ENCODE measurements around the gene DGUOK. TPM values are rescaled to one million over a fixed set of nuclear protein-coding genes. Genes with fewer than 3 reads are reported as not detected.

Gene DGUOK
- total and polyA plus RNA-seq, 2 experiments from 2014 or later = 68.0 to 116 TPM

DNA sequence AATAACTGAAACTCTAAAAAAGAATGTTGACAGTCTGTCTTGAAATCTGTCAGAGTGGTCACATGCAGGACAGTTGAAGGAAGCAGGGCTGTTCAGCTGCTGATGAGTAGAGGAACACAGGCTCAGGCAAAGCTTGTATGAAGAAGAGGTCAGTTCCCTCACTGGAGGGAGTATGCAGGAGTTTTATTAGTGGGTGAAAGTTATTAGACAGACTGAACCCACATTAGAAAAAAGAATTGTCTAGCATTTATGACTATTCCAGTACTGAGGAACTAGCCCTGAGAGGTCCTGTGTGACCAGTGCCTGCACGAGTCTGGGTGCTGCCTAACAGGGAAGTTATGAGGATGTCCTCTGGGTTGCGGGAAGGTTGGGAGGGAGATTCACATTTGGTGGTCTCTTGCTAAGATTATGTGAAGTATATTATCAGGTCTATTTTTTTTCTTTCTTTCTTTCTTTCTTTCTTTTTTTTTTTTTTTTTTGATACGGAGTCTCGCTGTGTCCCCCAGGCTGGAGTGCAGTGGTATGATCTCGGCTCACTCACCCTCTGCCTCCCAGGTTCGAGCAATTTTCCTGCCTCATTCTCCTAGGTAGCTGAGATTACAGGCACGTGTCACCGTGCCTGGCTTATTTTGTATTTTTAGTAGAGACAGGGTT, 67.6 kb downstream of the DGUOK start:
- Histone ChIP-seq H3K4me1 (ENCODE audit: insufficient read depth) (peaks cover 4% of the 10 kb centered on the region), H3K9me3 (ENCODE audit: low read depth) (no peaks in the 10 kb centered on the region), H3K27me3 (no peaks in the 10 kb centered on the region), H2AFZ (no peak overlapping the region), H3K4me2 (no peak overlapping the region), H4K20me1 (ENCODE audit: insufficient read depth, poor library complexity, severe bottlenecking) (peaks cover 56% of the 10 kb centered on the region), H3K4me3 (no peak overlapping the region), H3K79me2 (peaks cover 100% of the 10 kb centered on the region), H3K36me3 (replicated peaks; ENCODE audit: insufficient read depth, low read depth) (no peaks in the 10 kb centered on the region), H3K27ac (no peak overlapping the region), H3K9me2 (replicated peaks; ENCODE audit: insufficient read depth) (no peaks in the 10 kb centered on the region)
- no peak for DNase-seq (ENCODE audit: low spot score)
- 93% methylated on average over 8 of the region's 8 CpGs for WGBS (ENCODE audit: low lambda C conversion rate, missing lambda C conversion rate)
- TF ChIP-seq EZH2 (IDR thresholded peaks at IDR 0.05; ENCODE audit: borderline replicate concordance) (no peak), EZH2phosphoT487 (IDR thresholded peaks at IDR 0.05; ENCODE audit: low read depth, severe bottlenecking, unreplicated experiment) (no peak)
- TF ChIP-seq, protein P1, sequence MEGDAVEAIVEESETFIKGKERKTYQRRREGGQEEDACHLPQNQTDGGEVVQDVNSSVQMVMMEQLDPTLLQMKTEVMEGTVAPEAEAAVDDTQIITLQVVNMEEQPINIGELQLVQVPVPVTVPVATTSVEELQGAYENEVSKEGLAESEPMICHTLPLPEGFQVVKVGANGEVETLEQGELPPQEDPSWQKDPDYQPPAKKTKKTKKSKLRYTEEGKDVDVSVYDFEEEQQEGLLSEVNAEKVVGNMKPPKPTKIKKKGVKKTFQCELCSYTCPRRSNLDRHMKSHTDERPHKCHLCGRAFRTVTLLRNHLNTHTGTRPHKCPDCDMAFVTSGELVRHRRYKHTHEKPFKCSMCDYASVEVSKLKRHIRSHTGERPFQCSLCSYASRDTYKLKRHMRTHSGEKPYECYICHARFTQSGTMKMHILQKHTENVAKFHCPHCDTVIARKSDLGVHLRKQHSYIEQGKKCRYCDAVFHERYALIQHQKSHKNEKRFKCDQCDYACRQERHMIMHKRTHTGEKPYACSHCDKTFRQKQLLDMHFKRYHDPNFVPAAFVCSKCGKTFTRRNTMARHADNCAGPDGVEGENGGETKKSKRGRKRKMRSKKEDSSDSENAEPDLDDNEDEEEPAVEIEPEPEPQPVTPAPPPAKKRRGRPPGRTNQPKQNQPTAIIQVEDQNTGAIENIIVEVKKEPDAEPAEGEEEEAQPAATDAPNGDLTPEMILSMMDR (IDR thresholded peaks at IDR 0.05; ENCODE audit: poor library complexity) = no peak

- H3K27me3 ChIP-seq = no peaks in the 10 kb centered on the region
- peaks cover 57% of the 10 kb centered on the region for H4K20me1 ChIP-seq (ENCODE audit: insufficient read depth, poor library complexity, severe bottlenecking)
- no peaks in the 10 kb centered on the region for H3K9me3 ChIP-seq (ENCODE audit: low read depth)
- no peak for TF ChIP-seq EZH2phosphoT487 (IDR thresholded peaks at IDR 0.05; ENCODE audit: low read depth, severe bottlenecking, unreplicated experiment)
- TF ChIP-seq, protein P1 (IDR thresholded peaks at IDR 0.05; ENCODE audit: poor library complexity) = no peak
- no peak for TF ChIP-seq EZH2 (IDR thresholded peaks at IDR 0.05; ENCODE audit: borderline replicate concordance)
- 98% methylated on average over 5 of the region's 5 CpGs for WGBS (ENCODE audit: low lambda C conversion rate, missing lambda C conversion rate)
- no peak overlapping the region for H3K4me2 ChIP-seq
- H3K9me2 ChIP-seq (replicated peaks; ENCODE audit: insufficient read depth) = no peaks in the 10 kb centered on the region
- peaks cover 17% of the 10 kb centered on the region for H3K4me1 ChIP-seq (ENCODE audit: insufficient read depth)
- H3K27ac ChIP-seq = no peak overlapping the region
- H3K79me2 ChIP-seq = peaks cover 91% of the 10 kb centered on the region
- H2AFZ ChIP-seq = no peak overlapping the region
- DNase-seq (ENCODE audit: low spot score) = no peak
- H3K4me3 ChIP-seq = no peak overlapping the region
- H3K36me3 ChIP-seq (replicated peaks; ENCODE audit: insufficient read depth, low read depth) = no peaks in the 10 kb centered on the region
Measured at GRCh38 chr2:73995810-73996209, 69.1 kb downstream of the DGUOK start.

GRCh38 chr2:73997813-73998212, 71.1 kb downstream of the DGUOK start:
- Histone ChIP-seq H2AFZ (no peak overlapping the region), H3K79me2 (peaks cover 86% of the 10 kb centered on the region), H3K9me2 (replicated peaks; ENCODE audit: insufficient read depth) (no peaks in the 10 kb centered on the region), H3K27me3 (no peaks in the 10 kb centered on the region), H3K9me3 (ENCODE audit: low read depth) (no peaks in the 10 kb centered on the region), H3K27ac (no peak overlapping the region), H3K4me3 (no peak overlapping the region), H3K36me3 (replicated peaks; ENCODE audit: insufficient read depth, low read depth) (no peaks in the 10 kb centered on the region), H3K4me2 (no peak overlapping the region), H3K4me1 (ENCODE audit: insufficient read depth) (peaks cover 33% of the 10 kb centered on the region), H4K20me1 (ENCODE audit: insufficient read depth, poor library complexity, severe bottlenecking) (peaks cover 71% of the 10 kb centered on the region)
- no peak for DNase-seq (ENCODE audit: low spot score)
- 93% methylated on average over 6 of the region's 6 CpGs for WGBS (ENCODE audit: low lambda C conversion rate, missing lambda C conversion rate)
- TF ChIP-seq, protein P1 (IDR thresholded peaks at IDR 0.05; ENCODE audit: poor library complexity) = no peak
- TF ChIP-seq EZH2 (IDR thresholded peaks at IDR 0.05; ENCODE audit: borderline replicate concordance) (no peak), EZH2phosphoT487 (IDR thresholded peaks at IDR 0.05; ENCODE audit: low read depth, severe bottlenecking, unreplicated experiment) (no peak)

All from hepatocyte (in vitro differentiated cells).